ENCODE measurements around the gene KCNK6.

- no peak for TF ChIP-seq CTCF (IDR thresholded peaks at IDR 0.05; ENCODE audit: extremely low read depth in 1 of 2, insufficient read depth in 1 of 2, low read depth in 1 of 2, low read length in 2 of 2)
- TF ChIP-seq POLR2A (IDR thresholded peaks at IDR 0.05; ENCODE audit: low read depth, low read length): no peak
Measured at GRCh38 chr19:38378866-38379265, 59.2 kb downstream of the KCNK6 start.
